ENCODE data around the gene SH3PXD2A.

DNA sequence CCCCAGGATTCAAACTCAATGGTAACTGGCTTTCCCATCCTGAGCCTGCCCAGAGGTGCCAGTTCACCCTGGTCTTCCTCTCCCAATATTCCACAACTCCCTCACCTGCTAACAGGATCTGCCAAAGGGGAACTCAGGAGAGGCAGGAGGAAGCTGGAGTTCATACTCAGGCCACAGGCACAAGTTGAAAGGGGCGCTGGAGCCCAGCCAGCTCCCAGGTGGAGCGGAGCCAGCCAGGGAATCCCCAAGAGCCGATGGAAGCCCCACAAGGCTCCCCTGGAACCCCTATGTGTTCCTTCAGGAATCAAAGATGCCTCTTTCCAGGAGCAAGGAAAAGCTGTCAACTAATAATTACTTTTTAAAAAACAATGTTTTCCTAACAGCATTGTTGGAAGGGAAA lies 63.5 kb downstream of the SH3PXD2A start:
- TF ChIP-seq POLR2A (IDR thresholded peaks at IDR 0.05), result no peak
- TF ChIP-seq, protein P1, sequence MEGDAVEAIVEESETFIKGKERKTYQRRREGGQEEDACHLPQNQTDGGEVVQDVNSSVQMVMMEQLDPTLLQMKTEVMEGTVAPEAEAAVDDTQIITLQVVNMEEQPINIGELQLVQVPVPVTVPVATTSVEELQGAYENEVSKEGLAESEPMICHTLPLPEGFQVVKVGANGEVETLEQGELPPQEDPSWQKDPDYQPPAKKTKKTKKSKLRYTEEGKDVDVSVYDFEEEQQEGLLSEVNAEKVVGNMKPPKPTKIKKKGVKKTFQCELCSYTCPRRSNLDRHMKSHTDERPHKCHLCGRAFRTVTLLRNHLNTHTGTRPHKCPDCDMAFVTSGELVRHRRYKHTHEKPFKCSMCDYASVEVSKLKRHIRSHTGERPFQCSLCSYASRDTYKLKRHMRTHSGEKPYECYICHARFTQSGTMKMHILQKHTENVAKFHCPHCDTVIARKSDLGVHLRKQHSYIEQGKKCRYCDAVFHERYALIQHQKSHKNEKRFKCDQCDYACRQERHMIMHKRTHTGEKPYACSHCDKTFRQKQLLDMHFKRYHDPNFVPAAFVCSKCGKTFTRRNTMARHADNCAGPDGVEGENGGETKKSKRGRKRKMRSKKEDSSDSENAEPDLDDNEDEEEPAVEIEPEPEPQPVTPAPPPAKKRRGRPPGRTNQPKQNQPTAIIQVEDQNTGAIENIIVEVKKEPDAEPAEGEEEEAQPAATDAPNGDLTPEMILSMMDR (IDR thresholded peaks at IDR 0.05), result no peak
